HG03064 (cell line): ENCODE results near the gene IMP3.

Experiments
- ATAC-seq: cut with Tn5 transposase; IDR thresholded peaks from one replicate; pipeline ENCODE4 v1.9.1; 2021; ENCODE audit warnings: low read depth; ENCODE audit not compliant: unreplicated experiment

Gene IMP3

GRCh38 chr15:75673426-75674235, 33.6 kb upstream of the IMP3 start:
- no peak for ATAC-seq

- no peak for ATAC-seq
Measured at GRCh38 chr15:75672646-75673425, 32.8 kb upstream of the IMP3 start.

GRCh38 chr15:75671730-75672602, 31.9 kb upstream of the IMP3 start:
- ATAC-seq, result no peak

GRCh38 chr15:75669879-75670212, 29.8 kb upstream of the IMP3 start:
- ATAC-seq, result no peak

GRCh38 chr15:75669191-75669878, 29.3 kb upstream of the IMP3 start:
- ATAC-seq, result no peak

GRCh38 chr15:75666823-75667501, 26.9 kb upstream of the IMP3 start:
- no peak for ATAC-seq

GRCh38 chr15:75663931-75664421, 24.0 kb upstream of the IMP3 start:
- ATAC-seq, result no peak

- ATAC-seq, result no peak
Measured at GRCh38 chr15:75662823-75663519, 22.9 kb upstream of the IMP3 start.

- ATAC-seq, result no peak
Measured at GRCh38 chr15:75661756-75662140, 21.7 kb upstream of the IMP3 start.

- ATAC-seq, result no peak
Measured at GRCh38 chr15:75661100-75661755, 21.2 kb upstream of the IMP3 start.

- no peak for ATAC-seq
Measured at GRCh38 chr15:75659928-75660645, 20.1 kb upstream of the IMP3 start.

- no peak for ATAC-seq
Measured at GRCh38 chr15:75659141-75659771, 19.2 kb upstream of the IMP3 start.

GRCh38 chr15:75656813-75657212, 16.8 kb upstream of the IMP3 start:
- ATAC-seq, result no peak

GRCh38 chr15:75656331-75656730, 16.3 kb upstream of the IMP3 start:
- no peak for ATAC-seq

- ATAC-seq, result no peak
Measured at GRCh38 chr15:75655931-75656330, 15.9 kb upstream of the IMP3 start.

- no peak for ATAC-seq
Measured at GRCh38 chr15:75654201-75654907, 14.3 kb upstream of the IMP3 start.

- no peak for ATAC-seq
Measured at GRCh38 chr15:75653347-75653913, 13.4 kb upstream of the IMP3 start.
